Measurements from ENCODE around the gene UNC5B.

The UNC5B gene

GRCh38 chr10:71299071-71299785, 86.9 kb downstream of the UNC5B start:
- DNase-seq (ENCODE audit: low read depth in 2 of 2) = no peak

GRCh38 chr10:71300555-71301370, 88.4 kb downstream of the UNC5B start:
- DNase-seq (ENCODE audit: low read depth in 2 of 2) = no peak

- DNase-seq (ENCODE audit: low read depth in 2 of 2) = no peak
Observed at GRCh38 chr10:71301371-71301916, 89.1 kb downstream of the UNC5B start.

GRCh38 chr10:71302451-71302850, 90.1 kb downstream of the UNC5B start:
- DNase-seq (ENCODE audit: low read depth in 2 of 2) = no peak

GRCh38 chr10:71302874-71303568, 90.7 kb downstream of the UNC5B start:
- DNase-seq (ENCODE audit: low read depth in 2 of 2) = no peak

- no peak for DNase-seq (ENCODE audit: low read depth in 2 of 2)
Observed at GRCh38 chr10:71303569-71303907, 91.2 kb downstream of the UNC5B start.

GRCh38 chr10:71304914-71305313, 92.5 kb downstream of the UNC5B start:
- DNase-seq (ENCODE audit: low read depth in 2 of 2) = no peak

- DNase-seq (ENCODE audit: low read depth in 2 of 2) = no peak
Observed at GRCh38 chr10:71306979-71307378, 94.6 kb downstream of the UNC5B start.

- no peak for DNase-seq (ENCODE audit: low read depth in 2 of 2)
Observed at GRCh38 chr10:71307469-71308085, 95.2 kb downstream of the UNC5B start.

GRCh38 chr10:71308244-71308643, 95.9 kb downstream of the UNC5B start:
- no peak for DNase-seq (ENCODE audit: low read depth in 2 of 2)

GRCh38 chr10:71308985-71309384, 96.6 kb downstream of the UNC5B start:
- DNase-seq (ENCODE audit: low read depth in 2 of 2) = no peak

GRCh38 chr10:71309919-71310318, 97.5 kb downstream of the UNC5B start:
- no peak for DNase-seq (ENCODE audit: low read depth in 2 of 2)

GRCh38 chr10:71312220-71312619, 99.8 kb downstream of the UNC5B start:
- no peak for DNase-seq (ENCODE audit: low read depth in 2 of 2)

GRCh38 chr10:71312811-71313789, 100.7 kb downstream of the UNC5B start:
- DNase-seq (ENCODE audit: low read depth in 2 of 2) = no peak

- peak in 1 of 2 donors; percentile 40 for DNase-seq (ENCODE audit: low read depth in 2 of 2)
Observed at GRCh38 chr10:71314028-71314693, 101.8 kb downstream of the UNC5B start.

- no peak for DNase-seq (ENCODE audit: low read depth in 2 of 2)
Observed at GRCh38 chr10:71314694-71315225, 102.4 kb downstream of the UNC5B start.

GRCh38 chr10:71316056-71316785, 103.9 kb downstream of the UNC5B start:
- DNase-seq (ENCODE audit: low read depth in 2 of 2) = no peak

- no peak for DNase-seq (ENCODE audit: low read depth in 2 of 2)
Observed at GRCh38 chr10:71316786-71317160, 104.4 kb downstream of the UNC5B start.

GRCh38 chr10:71317739-71318138, 105.4 kb downstream of the UNC5B start:
- DNase-seq (ENCODE audit: low read depth in 2 of 2) = no peak

Measured in stimulated activated CD8-positive, alpha-beta memory T cell treated with anti-CD3 and anti-CD28 coated beads, Interleukin-2, amount 100 ng/mL, for 1 hour (primary cell).